Measurements from ENCODE around the gene WLS.
"Not testable (repeated sequence)": the region's sequence is repeated elsewhere in the genome, so short reads cannot be mapped to it uniquely, and the experiment has no call there.

Gene WLS

GRCh38 chr1:68232289-68233148 lies at the start of gene WLS:
Gene WLS (minus strand): TSS chr1:68232523. CDS start chr1:68232299, 224 bp downstream.
- DNase-seq = peak; percentile 36

DNA sequence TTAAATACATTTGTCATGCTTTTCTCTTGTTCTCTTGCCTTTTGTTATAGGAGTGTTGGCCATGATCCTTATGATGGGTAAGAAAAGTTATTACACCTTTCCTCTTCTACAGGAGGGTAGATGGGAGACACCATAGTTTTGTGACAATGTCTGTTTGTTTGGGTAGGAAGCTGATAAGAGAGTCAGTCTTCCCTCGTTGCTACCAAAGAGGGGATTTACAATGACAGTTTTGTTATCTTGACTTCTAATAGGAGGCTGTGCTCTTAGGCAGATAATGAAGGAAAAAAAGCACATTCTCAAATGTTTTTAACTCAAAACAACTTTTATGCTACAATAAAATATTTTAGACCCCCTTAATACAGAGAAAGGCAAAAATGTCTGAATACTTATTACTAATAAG lies 48.0 kb upstream of the WLS start:
- no peak for DNase-seq

DNA sequence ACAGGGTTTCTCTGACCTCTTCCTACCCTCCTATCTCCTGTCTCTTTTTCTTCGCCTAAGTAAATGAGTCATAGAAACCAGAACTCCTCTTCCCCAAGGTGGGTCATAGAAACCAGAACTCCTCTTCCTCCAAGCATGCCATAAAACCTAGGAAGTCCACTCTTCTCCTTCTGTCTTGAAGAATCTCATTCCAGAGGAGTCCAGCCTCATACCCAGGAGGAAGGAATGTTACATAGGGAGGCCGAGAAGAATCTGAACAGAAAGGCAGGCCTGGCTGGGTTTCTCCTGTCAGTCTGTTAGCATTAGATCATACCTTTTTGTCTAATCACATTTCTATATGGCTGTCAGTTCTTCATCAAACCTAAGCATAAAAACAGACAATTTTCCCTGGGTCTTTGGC lies 47.5 kb upstream of the WLS start:
- no peak for DNase-seq

DNA sequence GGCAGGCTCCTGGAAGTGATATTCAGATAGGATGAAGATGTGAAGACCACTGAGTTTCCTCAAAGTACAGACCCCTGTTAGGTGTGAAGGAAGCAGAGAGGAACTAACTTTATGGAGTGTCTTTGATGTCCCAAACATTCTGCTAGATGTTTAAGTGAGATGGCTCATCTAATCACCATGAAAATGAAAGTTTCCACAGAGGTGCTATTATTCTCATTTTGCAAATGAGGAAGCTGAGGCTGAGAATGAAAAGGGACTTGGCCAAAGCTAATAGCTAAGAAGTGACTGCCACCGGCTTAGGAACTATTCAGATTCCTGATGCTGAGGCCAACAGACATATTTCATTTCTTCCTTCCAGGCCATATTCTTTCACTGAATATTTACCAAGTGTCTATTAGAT lies 45.9 kb upstream of the WLS start:
- DNase-seq = no peak

DNA sequence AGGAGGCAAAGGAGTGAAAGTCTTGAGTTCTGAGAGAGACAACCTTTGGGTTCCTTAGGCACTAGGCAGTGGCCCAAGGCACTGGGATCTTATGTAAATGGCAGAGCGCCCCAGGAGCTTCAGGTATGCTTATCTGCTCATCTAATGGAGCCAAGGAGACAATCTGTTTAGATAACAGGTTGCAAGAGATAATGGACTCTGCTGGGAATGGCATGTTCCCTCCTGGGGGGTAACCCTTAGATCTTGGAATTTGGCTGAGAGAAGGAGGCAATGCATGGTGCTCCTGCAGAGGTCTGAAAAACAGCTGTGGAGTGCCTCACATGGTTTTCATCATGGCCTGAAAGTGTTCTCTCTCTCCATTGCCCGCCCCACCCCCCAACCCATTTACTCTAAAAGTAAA lies 44.1 kb upstream of the WLS start:
- DNase-seq = no peak

- no peak for DNase-seq
Measured at GRCh38 chr1:68273530-68273929, 41.2 kb upstream of the WLS start.

- DNase-seq = no peak
Measured at GRCh38 chr1:68271596-68271995, 39.3 kb upstream of the WLS start.

- no peak for DNase-seq
Measured at GRCh38 chr1:68270951-68271350, 38.6 kb upstream of the WLS start.

GRCh38 chr1:68269637-68270430 lies 37.5 kb upstream of the WLS start:
- DNase-seq = no peak

DNA sequence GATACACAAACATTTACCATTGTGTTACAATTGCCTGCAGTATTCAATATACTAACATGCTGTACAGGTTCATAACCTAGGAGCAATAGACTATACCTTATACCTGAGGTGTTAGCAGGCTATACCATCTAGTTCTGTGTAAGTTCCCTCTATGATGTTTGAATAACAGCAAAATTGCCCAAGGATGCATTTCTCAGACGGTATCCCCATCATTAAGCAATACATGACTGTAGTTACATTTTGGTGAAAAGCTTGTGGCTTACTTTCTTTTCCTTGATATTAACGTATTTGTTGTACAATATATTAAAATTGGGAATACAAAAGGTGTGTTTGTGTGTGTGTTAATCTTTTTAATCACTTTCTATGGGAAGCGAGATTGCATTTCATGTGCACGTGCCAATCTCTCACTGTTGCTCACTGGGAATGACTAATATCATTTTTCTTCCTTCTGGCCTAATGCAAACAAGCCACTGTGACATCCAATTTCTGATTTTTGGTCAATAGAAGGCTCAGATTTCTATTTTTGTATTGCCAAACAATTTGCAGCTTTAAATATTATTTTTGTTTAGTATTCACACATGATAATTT lies 36.7 kb upstream of the WLS start:
- DNase-seq = no peak

DNA sequence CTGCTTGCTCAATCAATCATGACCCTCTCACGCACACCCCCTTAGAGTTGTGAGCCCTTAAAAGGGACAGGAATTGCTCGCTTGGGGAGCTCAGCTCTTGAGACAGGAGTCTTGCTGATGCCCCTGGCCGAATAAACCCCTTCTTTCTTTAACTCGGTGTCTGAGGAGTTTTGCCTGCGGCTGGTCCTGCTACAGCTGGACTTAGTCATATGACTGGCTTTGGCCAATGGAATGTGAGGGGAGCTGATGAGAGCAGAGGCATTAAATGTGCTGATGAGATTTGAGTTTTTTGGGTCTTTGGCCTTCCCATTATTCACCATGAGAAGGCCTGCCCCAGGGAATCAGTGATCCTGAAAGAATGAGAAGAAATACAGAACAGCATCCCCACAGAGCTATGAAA lies 24.5 kb upstream of the WLS start:
- DNase-seq = not testable (repeated sequence)

DNA sequence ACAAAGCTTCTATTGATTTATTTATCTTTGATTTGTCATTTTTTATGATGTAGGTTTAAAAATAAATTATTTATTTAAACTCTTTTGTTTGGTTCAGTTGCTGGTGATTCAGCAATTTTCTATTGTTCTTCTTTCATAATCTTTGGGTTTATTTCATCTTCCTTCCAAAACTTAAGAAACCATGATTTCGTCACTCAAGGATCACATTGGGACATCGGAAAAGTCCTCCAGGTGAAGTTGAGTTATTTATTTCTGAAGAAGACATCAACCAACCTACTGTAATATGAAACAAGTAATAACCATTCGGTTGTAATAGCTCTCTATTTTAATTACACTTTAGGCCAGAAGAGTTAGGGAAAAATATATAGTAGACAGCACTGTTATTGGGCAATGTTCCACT lies 23.0 kb upstream of the WLS start:
- no peak for DNase-seq

GRCh38 chr1:68254667-68255226 lies 22.4 kb upstream of the WLS start:
- DNase-seq = no peak

DNA sequence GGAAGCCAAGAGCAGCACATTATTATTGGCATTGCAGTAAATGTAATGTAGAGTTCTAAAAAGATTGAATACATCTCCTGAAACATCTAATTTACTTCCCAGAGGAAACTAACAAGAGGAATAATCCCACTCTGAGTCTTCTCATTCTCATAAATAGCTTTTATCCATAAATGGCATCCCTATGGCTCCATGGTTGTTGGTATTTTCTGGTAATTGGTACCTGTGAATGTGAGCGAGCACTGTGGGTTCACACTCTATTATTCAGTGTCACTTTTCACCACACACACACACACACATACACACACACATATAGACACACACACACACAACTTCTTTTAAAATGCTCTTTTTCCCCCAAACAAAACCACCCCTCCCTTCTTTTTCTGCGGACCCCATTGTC lies 4.7 kb upstream of the WLS start:
- no peak for DNase-seq

- DNase-seq = no peak
Measured at GRCh38 chr1:68234094-68234493, 1.8 kb upstream of the WLS start.

GRCh38 chr1:68233202-68233601 lies 879 bp upstream of the WLS start:
- no peak for DNase-seq

DNA sequence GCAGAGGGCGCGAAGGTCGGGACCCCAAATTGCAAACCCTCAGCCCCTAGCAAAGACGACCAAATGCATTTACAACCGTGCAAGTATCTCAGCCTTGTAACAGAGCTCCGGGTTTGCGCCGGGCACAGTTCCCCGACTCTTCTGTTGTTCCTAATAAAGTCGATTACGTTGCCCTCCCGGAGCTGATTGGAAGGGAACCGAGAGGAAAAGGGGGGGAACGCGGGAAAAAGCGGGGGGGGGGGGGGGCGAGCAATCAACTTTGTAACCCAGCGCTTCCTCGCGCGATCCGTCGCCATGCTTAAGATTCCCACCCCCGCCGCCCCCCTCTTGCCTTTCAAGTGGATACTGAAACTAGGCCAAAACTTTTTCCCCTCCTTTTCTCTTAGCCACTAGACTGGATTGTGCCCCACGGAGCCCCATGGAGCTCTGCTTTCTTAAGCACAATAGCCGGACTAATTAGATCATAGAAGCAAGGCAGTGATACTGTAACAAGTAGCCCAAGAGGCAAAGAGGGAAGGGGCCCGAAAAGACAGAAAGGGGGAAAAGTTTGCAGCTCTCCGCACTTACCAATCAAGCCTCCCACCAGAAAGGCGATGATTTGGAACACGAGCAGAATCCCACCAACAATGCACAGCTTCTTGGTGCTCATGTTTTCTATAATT lies 565 bp downstream of the WLS start:
- DNase-seq = no peak

- DNase-seq = no peak
Measured at GRCh38 chr1:68230901-68231626, 1.3 kb downstream of the WLS start.

- DNase-seq = no peak
Measured at GRCh38 chr1:68230484-68230802, 1.9 kb downstream of the WLS start.

GRCh38 chr1:68229650-68230483 lies 2.5 kb downstream of the WLS start:
- DNase-seq = peak; percentile 17

GRCh38 chr1:68228851-68229250 lies 3.5 kb downstream of the WLS start:
- no peak for DNase-seq

Data from NCI-H1436 (cell line).